K562 (cell line): ENCODE data around the gene RPL7A. TPM values are rescaled to one million over a fixed set of nuclear protein-coding genes. Genes with fewer than 3 reads are reported as not detected.

Source experiments
- ATAC-seq: fragments of 200-7000 bp; cut with Tn5 transposase; 3 replicates; pipeline ENCODE4 v1.9.1; 2020; ENCODE audit warnings: moderate library complexity
- BruUV-seq: library from RNA; stranded (reverse); fragments of 400-500 nt; replicated peaks from 2 replicates; lab custom pipeline; 2021; lab: Mats Ljungman, UMichigan
- CTCF ChIA-PET: fragments of 300-600 bp; formaldehyde crosslinking; extraction: SDS; loops from one replicate; lab custom pipeline; 2021; ENCODE audit warnings: low intra/inter-chr PET ratio; lab: Yijun Ruan, JAX
- POLR2A ChIA-PET: fragments of 300-600, 350-650 bp; sonication (Branson Sonifier 250); formaldehyde crosslinking; extraction: SDS; loops from one replicate; lab custom pipeline; 2021; ENCODE audit warnings: antibody characterized with exemption, inconsistent platforms; lab: Yijun Ruan, JAX
- DNase-seq, 4 experiments: peaks; one replicate each; pipeline versions ENCODE4 v3.0.0 to v3.0.0-alpha.2; 2011 to 2018; ENCODE audit warnings: low spot score in 3 of 4, mixed read lengths in 3 of 4; ENCODE audit errors: extremely low read depth in 1 of 4
- FAIRE-seq: peaks from 2 replicates; lab custom pipeline; 2011; peaks lifted over from hg19 to GRCh38; lab: Jason Lieb, UNC
- H2AFZ ChIP-seq: 2 replicates; pipeline ENCODE4 v1.6.0; 2011; ENCODE audit warnings: low read depth, low read length, control low read depth, inconsistent platforms
- H3K27ac ChIP-seq: fragments of 200-600 bp; 3 replicates; pipeline ENCODE4 v1.8.0; 2011; ENCODE audit warnings: low read depth, mild to moderate bottlenecking, control low read depth, inconsistent platforms, low read length, moderate library complexity, mixed read lengths; ENCODE audit errors: extremely low read depth
- H3K27me3 ChIP-seq, 2 experiments: fragments of 300-600 bp in 1 of 2; 2 replicates in 1 of 2; 3 replicates in 1 of 2; pipeline versions ENCODE4 v1.6.0 to v1.8.0; 2011; ENCODE audit warnings: inconsistent platforms in 2 of 2, low read length in 2 of 2, mild to moderate bottlenecking in 1 of 2, mixed read lengths in 1 of 2, moderate library complexity in 1 of 2; ENCODE audit not compliant: control insufficient read depth in 2 of 2, insufficient read depth in 2 of 2
- H3K36me3 ChIP-seq: fragments of 300-600 bp; 3 replicates; pipeline ENCODE4 v1.8.0; 2011; ENCODE audit warnings: mild to moderate bottlenecking, low read length, inconsistent platforms; ENCODE audit not compliant: control insufficient read depth, insufficient read depth
- H3K4me1 ChIP-seq, 2 experiments: fragments of 200-600 bp in 1 of 2; replicated peaks in 1 of 2; 2 replicates in 1 of 2; 3 replicates in 1 of 2; pipeline versions ENCODE4 v1.5.1 to v1.8.0; 2011; ENCODE audit warnings: inconsistent platforms in 2 of 2, low read length in 2 of 2, mild to moderate bottlenecking in 1 of 2, mixed read lengths in 1 of 2, moderate library complexity in 1 of 2; ENCODE audit not compliant: control insufficient read depth in 2 of 2, insufficient read depth in 2 of 2
- H3K4me2 ChIP-seq: 2 replicates; pipeline ENCODE4 v1.6.1; 2011; ENCODE audit warnings: low read length, control low read depth, inconsistent platforms, mixed read lengths; ENCODE audit not compliant: insufficient read depth
- H3K4me3 ChIP-seq: fragments of 200-600 bp; sonication (generic), shearing (Covaris generic); 2 replicates; pipeline ENCODE4 v1.5.1; 2016; ENCODE audit warnings: control low read depth, inconsistent platforms
- H3K79me2 ChIP-seq: fragments of 200-600 bp; 3 replicates; pipeline ENCODE4 v1.8.0; 2011; ENCODE audit warnings: low read length, inconsistent platforms; ENCODE audit not compliant: control insufficient read depth, insufficient read depth
- H3K9ac ChIP-seq, 2 experiments: 2 replicates each; pipeline versions ENCODE4 v1.6.0 to v1.6.1; 2011; ENCODE audit warnings: low read depth in 2 of 2, low read length in 2 of 2, control low read depth in 1 of 2, inconsistent platforms in 1 of 2, mild to moderate bottlenecking in 1 of 2, mixed read lengths in 1 of 2; ENCODE audit not compliant: insufficient read depth in 1 of 2
- H3K9me1 ChIP-seq: one replicate; pipeline ENCODE4 v1.6.0; 2011; ENCODE audit warnings: inconsistent platforms, mild to moderate bottlenecking, low read length, moderate library complexity; ENCODE audit not compliant: control insufficient read depth, insufficient read depth
- H3K9me3 ChIP-seq: replicated peaks from 2 replicates; pipeline ENCODE4 v1.5.1; 2011; ENCODE audit warnings: low read depth, low read length, inconsistent platforms; ENCODE audit not compliant: control insufficient read depth, insufficient read depth
- H4K20me1 ChIP-seq: replicated peaks from 2 replicates; pipeline ENCODE4 v1.6.1; 2011; ENCODE audit warnings: low read length, inconsistent platforms, mixed read lengths; ENCODE audit not compliant: control insufficient read depth, insufficient read depth
- AFF1 ChIP-seq, 2 experiments: fragments of 450-650 bp; IDR thresholded peaks; 2 replicates each; pipeline ENCODE4 v1.6.1; 2018; ENCODE audit warnings: mild to moderate bottlenecking in 2 of 2, low read depth in 1 of 2; ENCODE audit not compliant: partially characterized antibody in 2 of 2
- CTBP1 ChIP-seq: fragments of 450-650 bp; IDR thresholded peaks from 2 replicates; pipeline ENCODE4 v1.6.1; 2016; ENCODE audit warnings: borderline replicate concordance
- HCFC1 ChIP-seq: IDR thresholded peaks from 2 replicates; pipeline ENCODE4 v1.6.1; 2012; ENCODE audit warnings: low read depth, low read length, improper control_type of control experiment
- LEF1 ChIP-seq: fragments of 450-650 bp; IDR thresholded peaks from 2 replicates; pipeline ENCODE4 v1.6.1; 2016; ENCODE audit warnings: mild to moderate bottlenecking
- MAX ChIP-seq: sonication (generic); formaldehyde crosslinking; IDR thresholded peaks from 2 replicates; pipeline ENCODE4 v1.9.0; 2022; ENCODE audit warnings: mild to moderate bottlenecking, missing genetic modification reagents
- NRF1 ChIP-seq, 2 experiments: fragments of 450-650 bp; IDR thresholded peaks in 1 of 2; conservative IDR thresholded peaks in 1 of 2; 2 replicates each; pipeline ENCODE4 v1.6.1; 2014; ENCODE audit warnings: mild to moderate bottlenecking in 2 of 2
- STAT5B ChIP-seq: fragments of 250-450 bp; sonication (Bioruptor Pico); IDR thresholded peaks from 2 replicates; pipeline ENCODE4 v1.8.0; 2021; ENCODE audit warnings: mild to moderate bottlenecking, inconsistent platforms
- THRB ChIP-seq: fragments of 450-650 bp; formaldehyde crosslinking; conservative IDR thresholded peaks from 2 replicates; pipeline ENCODE4 v1.4.0; 2022; ENCODE audit warnings: mild to moderate bottlenecking, missing genetic modification characterization
- WGBS: fragments of 100-300 bp; shearing (Covaris generic); methylation state at CpG from one replicate; pipeline ENCODE4 v1.1.6; 2016; ENCODE audit warnings: low coverage, mixed read lengths; ENCODE audit not compliant: insufficient coverage; ENCODE audit errors: missing lambda C conversion rate; 5-methylcytosine and 5-hydroxymethylcytosine counted together
- in situ Hi-C: fragments of 300-500 bp; cut with MboI; formaldehyde crosslinking; loops from 4 replicates; pipeline ENCODE4 v1.15.0; 2018; ENCODE audit warnings: inconsistent platforms, mixed read lengths
- intact Hi-C: fragments of 100-400 bp; cut with micrococcal nuclease; formaldehyde crosslinking; loops from 2 replicates; pipeline ENCODE4 v1.14.2; 2022
- polyA plus RNA-seq, 8 experiments: library from polyadenylated mRNA; depleted of rRNA in 4 of 8; stranded (reverse) in 5 of 8; unstranded in 3 of 8; fragments of >200 nt; fragmentation: Nextera tagmentation in 2 of 8; fragmentation: Illumina TruSeq in 1 of 8; extraction: Ambion mirVana in 2 of 8; extraction: Trizol in 1 of 8; gene quantifications; 2 replicates each; pipeline versions ENCODE4 v1.2.1 to v1.2.3, GENCODE V29; 2011 to 2014; ENCODE audit warnings: inconsistent platforms in 1 of 8, missing spikeins in 1 of 8
- total RNA-seq, 7 experiments: library from RNA; depleted of rRNA in 6 of 7; stranded (reverse); fragments of >200 nt in 6 of 7; fragmentation: Illumina TruSeq in 2 of 7; extraction: Trizol in 2 of 7; gene quantifications; 2 replicates each; pipeline versions ENCODE4 v1.2.1 to v1.2.3, GENCODE V29; 2011 to 2021; ENCODE audit warnings: low replicate concordance in 1 of 7

RPL7A gene
- total and polyA plus RNA-seq, 9 of the 15 experiments (the other 6 are each of a cell fraction or from before 2014, with no cell fraction given), result 1,935 to 3,760 (median 2,652) TPM

GRCh38 chr9:133396952-133397351 is 48.9 kb downstream of the RPL7A start (continued):
- no peak for TF ChIP-seq AFF1 (IDR thresholded peaks at IDR 0.05; ENCODE audit: low read depth in 1 of 2, partially characterized antibody in 2 of 2)
- TF ChIP-seq CTBP1, result peak; percentile 66; the same call in 1 of the 2 replicates
- no peak for TF ChIP-seq STAT5B (CRISPR knock-in tag)
- TF ChIP-seq MAX (CRISPR knock-in tag), result peak; percentile 27; the same call in 1 of the 2 replicates

- Histone ChIP-seq H3K27ac (no peak overlapping the region), H3K79me2 (no peaks in the 10 kb centered on the region), H4K20me1 (peaks cover 9% of the 10 kb centered on the region; the same call in 1 of the 2 replicates), H3K4me1 (peaks cover 0 to 9% of the 10 kb centered on the region in 2 experiments; a peak in 2 of 5 replicates), H3K9me1 (peaks cover 2% of the 10 kb centered on the region), H2AFZ (no peak overlapping the region), H3K4me2 (no peak overlapping the region), H3K27me3 (peaks cover 15 to 38% of the 10 kb centered on the region in 2 experiments; a peak in 3 of 5 replicates), H3K9ac (no peak overlapping the region), H3K36me3 (peaks cover 4% of the 10 kb centered on the region; the same call in 1 of the 3 replicates), H3K4me3 (no peak overlapping the region), H3K9me3 (no peaks in the 10 kb centered on the region)
- in situ Hi-C loops, result no loop called here
- 10% methylated on average over 6 of the region's 6 CpGs for WGBS
- intact Hi-C loops, result no loop called here
- CTCF ChIA-PET, result interaction anchor here (1.2 kb wide), 1 partner anchor 88 kb away, joined by 3 read pairs; no protein-coding TSS in a partner anchor
- TF ChIP-seq THRB (CRISPR knock-in tag) (0 out of 2 replicates have a peak, but pooled peaks have one; percentile 15), LEF1 (no peak), HCFC1 (no peak), NRF1 (conservative IDR thresholded peaks at IDR 0.05 in 1 of 2, IDR thresholded peaks at IDR 0.05 in 1 of 2) (0 out of 4 replicates have a peak, but pooled peaks of 1 of the 2 experiments have one; percentile 0)
- DNase-seq (no peak), ATAC-seq (no peak), FAIRE-seq (no peak)
- no TSS peak for BruUV-seq
- POLR2A ChIA-PET, result interaction anchor here (1.2 to 2.1 kb wide), 2 partner anchors 11 to 20 kb away, joined by 4 to 7 read pairs; no protein-coding TSS in a partner anchor
Observed at GRCh38 chr9:133397370-133397769, 49.4 kb downstream of the RPL7A start.
